ENCODE data around the gene MLLT6. TPM values are rescaled to one million over a fixed set of nuclear protein-coding genes. Genes with fewer than 3 reads are reported as not detected.

Gene MLLT6
- total RNA-seq, 2 experiments from 2014 or later, result 81.7 to 174 TPM

- no peak for DNase-seq (ENCODE audit: low spot score)
- TF ChIP-seq EZH2phosphoT487 (IDR thresholded peaks at IDR 0.05; ENCODE audit: borderline replicate concordance, low read depth, low read length) (no peak), CTCF (conservative IDR thresholded peaks at IDR 0.05; ENCODE audit: low read length) (no peak)
Observed at GRCh38 chr17:38677819-38678218, 27.3 kb upstream of the MLLT6 start.

GRCh38 chr17:38681096-38681495 is 24.0 kb upstream of the MLLT6 start:
- ChIA-PET CTCF (ENCODE audit: unreplicated experiment) (no interaction called here), POLR2A (interaction anchor here (0.6 to 0.7 kb wide), 4 partner anchors 86 to 167 kb away, joined by 3 read pairs; no protein-coding TSS in a partner anchor)
- Histone ChIP-seq H3K36me3 (ENCODE audit: insufficient read depth, low read length) (no peaks in the 10 kb centered on the region), H3K27ac (ENCODE audit: low read depth, low read length, poor library complexity, severe bottlenecking) (no peak overlapping the region), H3K9me2 (ENCODE audit: insufficient read depth, low read length) (no peaks in the 10 kb centered on the region), H2AFZ (ENCODE audit: low read length) (no peak overlapping the region), H3K4me3 (ENCODE audit: low read depth, low read length, poor library complexity, severe bottlenecking) (no peak overlapping the region), H4K20me1 (ENCODE audit: insufficient read depth, low read length) (no peaks in the 10 kb centered on the region), H3K4me1 (ENCODE audit: insufficient read depth, low read length, poor library complexity, severe bottlenecking) (peaks cover 13% of the 10 kb centered on the region), H3K79me2 (ENCODE audit: insufficient read depth, low read depth, low read length) (no peaks in the 10 kb centered on the region), H3K4me2 (ENCODE audit: low read length) (no peak overlapping the region), H3K9me3 (ENCODE audit: low read length) (no peaks in the 10 kb centered on the region)
- intact Hi-C loops (cut with micrococcal nuclease; ENCODE audit: unreplicated experiment), result no loop called here
- TF ChIP-seq CTCF (conservative IDR thresholded peaks at IDR 0.05; ENCODE audit: low read length), result no peak
- no peak for DNase-seq (ENCODE audit: low spot score)
- no TSS peak for BruUV-seq (replicated peaks)

More at GRCh38 chr17:38677819-38678218, 27.3 kb upstream of the MLLT6 start:
- Histone ChIP-seq H3K9me2 (ENCODE audit: insufficient read depth, low read length) (no peaks in the 10 kb centered on the region), H3K27ac (ENCODE audit: low read depth, low read length, poor library complexity, severe bottlenecking) (no peak overlapping the region), H3K79me2 (ENCODE audit: insufficient read depth, low read depth, low read length) (no peaks in the 10 kb centered on the region), H3K36me3 (ENCODE audit: insufficient read depth, low read length) (no peaks in the 10 kb centered on the region), H3K4me3 (ENCODE audit: low read depth, low read length, poor library complexity, severe bottlenecking) (no peak overlapping the region), H3K4me1 (ENCODE audit: insufficient read depth, low read length, poor library complexity, severe bottlenecking) (peaks cover 31% of the 10 kb centered on the region), H2AFZ (ENCODE audit: low read length) (no peak overlapping the region), H4K20me1 (ENCODE audit: insufficient read depth, low read length) (no peaks in the 10 kb centered on the region), H3K4me2 (ENCODE audit: low read length) (no peak overlapping the region), H3K9me3 (ENCODE audit: low read length) (no peaks in the 10 kb centered on the region)
- no TSS peak for BruUV-seq (replicated peaks)
- ChIA-PET POLR2A (interaction anchor here (0.6 to 0.7 kb wide), 2 partner anchors 77 to 247 kb away, joined by 3 read pairs; no protein-coding TSS in a partner anchor), CTCF (ENCODE audit: unreplicated experiment) (no interaction called here)
- intact Hi-C loops (cut with micrococcal nuclease; ENCODE audit: unreplicated experiment), result loop anchor here (1.0 kb wide), 2 partner anchors 24 to 57 kb away; no protein-coding TSS in a partner anchor

GRCh38 chr17:38685491-38685890 is 19.6 kb upstream of the MLLT6 start:
- intact Hi-C loops (cut with micrococcal nuclease; ENCODE audit: unreplicated experiment), result no loop called here
- BruUV-seq (replicated peaks), result no TSS peak
- Histone ChIP-seq H4K20me1 (ENCODE audit: insufficient read depth, low read length) (no peaks in the 10 kb centered on the region), H3K27ac (ENCODE audit: low read depth, low read length, poor library complexity, severe bottlenecking) (no peak overlapping the region), H3K4me1 (ENCODE audit: insufficient read depth, low read length, poor library complexity, severe bottlenecking) (no peaks in the 10 kb centered on the region), H3K79me2 (ENCODE audit: insufficient read depth, low read depth, low read length) (no peaks in the 10 kb centered on the region), H3K36me3 (ENCODE audit: insufficient read depth, low read length) (no peaks in the 10 kb centered on the region), H3K9me2 (ENCODE audit: insufficient read depth, low read length) (no peaks in the 10 kb centered on the region), H3K4me3 (ENCODE audit: low read depth, low read length, poor library complexity, severe bottlenecking) (no peak overlapping the region), H3K4me2 (ENCODE audit: low read length) (no peak overlapping the region), H2AFZ (ENCODE audit: low read length) (no peak overlapping the region), H3K9me3 (ENCODE audit: low read length) (no peaks in the 10 kb centered on the region)
- POLR2A ChIA-PET, result no interaction called here
- CTCF ChIA-PET (ENCODE audit: unreplicated experiment), result interaction anchor here (0.5 kb wide), 1 partner anchor 27 kb away, joined by 4 read pairs; no protein-coding TSS in a partner anchor
- no peak for DNase-seq (ENCODE audit: low spot score)
- TF ChIP-seq EZH2phosphoT487 (IDR thresholded peaks at IDR 0.05; ENCODE audit: borderline replicate concordance, low read depth, low read length) (no peak), CTCF (conservative IDR thresholded peaks at IDR 0.05; ENCODE audit: low read length) (no peak)

Measured in OCI-LY7 (cell line).